GM12872 (cell line): ENCODE results near the gene TOM1L2.

Source experiments
- TF ChIP-seq, protein P1 (sequence below): IDR thresholded peaks from 3 replicates; pipeline ENCODE4 v1.5.1; 2011; ENCODE audit warnings: low read depth, mild to moderate bottlenecking, low read length, moderate library complexity; ENCODE audit not compliant: insufficient read depth

The TOM1L2 gene

DNA sequence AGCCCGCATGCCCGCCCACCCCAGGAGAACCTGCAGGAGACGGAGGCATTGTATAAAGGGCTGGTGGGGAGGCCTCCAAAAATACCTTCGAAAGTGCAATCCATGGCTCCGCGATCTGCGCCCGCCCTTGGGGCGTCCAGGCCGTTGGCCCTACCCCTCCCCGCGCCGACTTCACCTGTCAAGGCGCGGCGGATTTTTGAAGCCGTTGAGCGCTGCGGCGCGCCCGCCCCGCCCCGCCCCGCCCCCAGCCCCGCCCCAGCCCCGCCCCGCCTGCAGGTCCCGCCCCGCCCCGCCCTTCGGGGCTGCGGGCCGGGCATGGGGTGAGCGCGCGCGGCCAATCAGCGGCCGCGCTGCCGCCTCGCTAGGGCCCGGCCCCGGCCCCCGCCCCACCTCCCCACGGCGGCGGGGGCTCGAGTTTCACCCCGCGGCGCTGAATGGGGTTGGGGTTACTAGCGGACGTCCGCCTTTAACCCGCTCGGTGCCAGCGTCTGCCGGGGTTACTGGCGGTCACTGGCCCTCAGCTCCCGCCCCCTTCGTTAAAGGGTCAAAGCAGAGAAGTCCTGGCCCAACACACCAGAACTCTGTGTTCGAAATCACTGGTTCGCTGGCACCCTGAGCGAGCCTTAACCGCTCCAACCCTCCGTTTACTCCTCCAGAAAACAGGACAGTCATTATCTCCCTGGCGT, 148.6 kb downstream of the TOM1L2 start:
- TF ChIP-seq, protein P1, sequence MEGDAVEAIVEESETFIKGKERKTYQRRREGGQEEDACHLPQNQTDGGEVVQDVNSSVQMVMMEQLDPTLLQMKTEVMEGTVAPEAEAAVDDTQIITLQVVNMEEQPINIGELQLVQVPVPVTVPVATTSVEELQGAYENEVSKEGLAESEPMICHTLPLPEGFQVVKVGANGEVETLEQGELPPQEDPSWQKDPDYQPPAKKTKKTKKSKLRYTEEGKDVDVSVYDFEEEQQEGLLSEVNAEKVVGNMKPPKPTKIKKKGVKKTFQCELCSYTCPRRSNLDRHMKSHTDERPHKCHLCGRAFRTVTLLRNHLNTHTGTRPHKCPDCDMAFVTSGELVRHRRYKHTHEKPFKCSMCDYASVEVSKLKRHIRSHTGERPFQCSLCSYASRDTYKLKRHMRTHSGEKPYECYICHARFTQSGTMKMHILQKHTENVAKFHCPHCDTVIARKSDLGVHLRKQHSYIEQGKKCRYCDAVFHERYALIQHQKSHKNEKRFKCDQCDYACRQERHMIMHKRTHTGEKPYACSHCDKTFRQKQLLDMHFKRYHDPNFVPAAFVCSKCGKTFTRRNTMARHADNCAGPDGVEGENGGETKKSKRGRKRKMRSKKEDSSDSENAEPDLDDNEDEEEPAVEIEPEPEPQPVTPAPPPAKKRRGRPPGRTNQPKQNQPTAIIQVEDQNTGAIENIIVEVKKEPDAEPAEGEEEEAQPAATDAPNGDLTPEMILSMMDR = no peak

DNA sequence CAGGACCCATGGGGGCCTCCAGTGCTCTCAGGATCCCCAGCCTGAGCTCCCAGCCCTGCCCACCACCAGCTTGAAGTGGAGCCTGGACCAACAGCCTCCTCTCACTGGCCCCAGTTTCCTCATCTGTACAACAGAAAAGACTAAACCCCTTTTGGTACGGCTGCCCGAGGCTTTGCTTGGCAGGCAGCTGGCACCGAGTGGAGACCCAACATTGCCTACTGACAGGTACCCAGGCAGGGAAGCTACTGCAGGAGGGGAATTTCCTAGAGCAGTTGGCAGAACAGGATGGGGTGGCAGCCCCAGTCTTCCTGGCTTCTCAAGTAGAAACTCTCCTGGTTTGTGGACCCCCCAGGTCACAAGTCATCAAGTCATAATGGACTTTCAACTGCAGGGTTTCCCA, 149.6 kb downstream of the TOM1L2 start:
- TF ChIP-seq, protein P1 = no peak

DNA sequence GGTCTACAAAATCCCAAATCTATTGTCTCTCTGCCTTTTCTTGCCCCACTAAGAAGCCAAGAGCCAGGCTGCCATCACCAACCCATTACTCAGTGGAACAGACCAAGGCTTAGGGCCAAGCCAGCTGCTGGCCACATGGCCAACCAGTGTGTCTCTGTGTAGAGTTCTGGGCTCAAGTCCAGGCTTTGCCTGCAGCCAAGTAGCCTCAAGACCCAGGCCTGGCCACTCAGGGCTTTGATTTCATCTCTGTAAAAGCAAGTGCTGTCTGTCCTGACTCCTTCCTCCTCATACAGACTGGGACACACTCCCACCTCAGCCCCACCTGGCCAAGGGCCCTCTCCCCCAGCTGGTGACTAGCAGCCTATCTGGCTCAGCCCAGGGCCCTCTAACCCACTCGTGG, 150.0 kb downstream of the TOM1L2 start:
- TF ChIP-seq, protein P1 = no peak

DNA sequence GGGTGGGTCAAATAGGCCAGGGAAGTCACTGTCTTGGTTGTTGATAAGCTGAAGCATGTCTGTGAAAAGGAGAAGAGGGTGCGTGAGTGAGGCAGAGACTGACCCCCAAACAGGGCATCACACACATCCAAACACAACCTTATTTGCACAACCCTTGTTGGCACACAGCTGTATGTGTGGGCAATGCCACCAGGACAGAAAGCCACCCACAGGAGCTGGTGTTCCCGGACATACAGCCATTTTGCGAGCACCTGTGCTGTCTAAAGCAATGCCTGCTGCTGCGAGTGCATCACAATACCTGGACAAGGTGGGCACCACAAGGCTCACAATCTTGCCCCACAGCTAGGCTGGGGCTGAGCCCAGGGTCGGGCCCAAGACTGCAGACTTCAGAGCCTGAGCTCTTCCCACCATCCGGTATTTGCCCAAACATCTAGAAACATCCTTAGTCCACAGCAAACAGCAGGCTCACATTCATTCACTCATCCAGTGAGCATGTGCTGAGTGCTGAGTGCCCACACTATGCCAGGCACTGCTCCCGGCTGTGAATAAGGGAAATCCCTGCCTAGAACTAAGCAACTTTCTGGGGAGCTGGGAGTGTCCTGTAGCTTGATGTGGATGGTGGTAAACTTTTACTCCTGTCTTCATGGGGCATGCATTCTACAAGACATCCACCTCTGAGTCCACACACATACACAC, 151.6 kb downstream of the TOM1L2 start:
- TF ChIP-seq, protein P1 = no peak

DNA sequence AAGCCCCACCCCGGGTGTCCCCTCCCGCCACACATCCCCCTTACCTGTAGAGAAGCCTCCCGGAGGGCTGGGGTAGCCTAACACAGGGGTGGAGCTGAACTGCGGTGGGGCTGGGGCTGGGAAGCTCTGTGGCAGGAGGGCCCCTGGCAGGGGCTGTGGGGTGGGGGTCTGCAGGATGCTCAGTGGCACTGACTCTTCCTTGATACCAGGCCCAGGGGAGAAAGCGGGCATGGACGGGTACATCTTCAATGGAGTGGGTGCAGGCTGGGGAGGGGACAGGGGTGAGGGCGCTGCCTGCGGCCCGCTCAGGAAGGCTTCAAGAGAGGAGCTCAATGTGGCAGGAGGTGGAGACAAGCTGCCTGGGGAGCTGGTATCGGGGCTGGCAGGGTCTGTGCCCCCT, 152.2 kb downstream of the TOM1L2 start:
- TF ChIP-seq, protein P1 = no peak

DNA sequence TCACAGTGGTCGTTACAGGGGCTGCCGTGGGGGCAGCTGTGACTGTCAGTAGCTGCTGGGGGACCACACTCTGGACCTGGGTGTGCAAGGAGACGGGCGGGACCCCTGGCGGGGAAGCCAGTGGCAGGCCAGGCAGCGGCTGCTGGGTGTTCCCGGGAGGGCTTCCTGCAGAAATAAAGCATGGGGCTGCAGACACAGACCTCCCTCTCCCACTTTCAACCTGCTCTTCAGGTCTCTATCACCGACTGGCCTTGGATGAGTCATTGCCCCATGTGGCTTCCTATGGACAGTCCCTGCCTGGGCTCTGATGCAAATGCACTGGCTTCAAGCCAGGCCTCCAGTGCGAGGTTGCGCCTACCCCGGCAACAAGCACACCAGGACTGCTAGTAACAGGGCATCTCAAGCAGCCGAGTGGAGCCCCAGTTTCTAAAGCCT, 152.6 kb downstream of the TOM1L2 start:
- TF ChIP-seq, protein P1 = no peak

DNA sequence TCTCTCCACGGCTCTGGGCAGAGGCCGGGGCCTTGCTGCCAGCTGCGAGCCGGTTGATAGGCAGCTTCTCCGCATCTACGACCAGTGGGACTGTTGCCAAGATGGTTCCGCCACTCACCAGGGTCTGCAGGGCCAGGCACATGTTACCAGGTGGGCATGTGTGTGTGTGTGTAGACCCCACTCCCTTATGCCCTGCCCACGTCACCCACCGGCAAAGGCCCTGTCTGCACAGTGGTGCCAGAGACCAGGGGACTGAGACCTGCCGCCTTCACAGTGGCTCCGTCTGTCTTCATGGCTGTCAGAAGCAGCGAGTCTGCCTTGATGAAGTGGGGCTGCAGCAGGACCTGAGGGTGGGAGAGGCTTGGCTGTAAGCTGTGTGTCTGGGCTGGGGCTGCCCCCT, 153.1 kb downstream of the TOM1L2 start:
- TF ChIP-seq, protein P1 = no peak
